Gastrocnemius medialis (tissue), 4 donors: ENCODE data around the gene H2AZ2.

ENCODE experiments used
- CTCF ChIP-seq, 5 experiments: fragments of 450-650 bp in 3 of 5; fragments of 200-600 bp in 2 of 5; sonication (generic) in 2 of 5; IDR thresholded peaks in 4 of 5; conservative IDR thresholded peaks in 1 of 5; 1 replicate in 4 of 5; 2 replicates in 1 of 5; pipeline ENCODE4 v1.5.1; 2016 to 2019; ENCODE audit warnings: antibody characterized with exemption in 5 of 5, mild to moderate bottlenecking in 3 of 5, moderate library complexity in 3 of 5
- POLR2A ChIP-seq, 2 donors: fragments of 450-650 bp; IDR thresholded peaks; one replicate each; pipeline ENCODE4 v1.6.1; 2017; ENCODE audit warnings: antibody characterized with exemption in 2 of 2, mild to moderate bottlenecking in 2 of 2, moderate library complexity in 2 of 2

- TF ChIP-seq CTCF (IDR thresholded peaks at IDR 0.05 in 4 of 5, conservative IDR thresholded peaks at IDR 0.05 in 1 of 5) (no peak), POLR2A (IDR thresholded peaks at IDR 0.05) (no peak)
These were observed 57.9 kb downstream of the H2AZ2 start for GRCh38 chr7:44789990-44790389.
